ENCODE data around the gene THOP1.

THOP1 gene

DNA sequence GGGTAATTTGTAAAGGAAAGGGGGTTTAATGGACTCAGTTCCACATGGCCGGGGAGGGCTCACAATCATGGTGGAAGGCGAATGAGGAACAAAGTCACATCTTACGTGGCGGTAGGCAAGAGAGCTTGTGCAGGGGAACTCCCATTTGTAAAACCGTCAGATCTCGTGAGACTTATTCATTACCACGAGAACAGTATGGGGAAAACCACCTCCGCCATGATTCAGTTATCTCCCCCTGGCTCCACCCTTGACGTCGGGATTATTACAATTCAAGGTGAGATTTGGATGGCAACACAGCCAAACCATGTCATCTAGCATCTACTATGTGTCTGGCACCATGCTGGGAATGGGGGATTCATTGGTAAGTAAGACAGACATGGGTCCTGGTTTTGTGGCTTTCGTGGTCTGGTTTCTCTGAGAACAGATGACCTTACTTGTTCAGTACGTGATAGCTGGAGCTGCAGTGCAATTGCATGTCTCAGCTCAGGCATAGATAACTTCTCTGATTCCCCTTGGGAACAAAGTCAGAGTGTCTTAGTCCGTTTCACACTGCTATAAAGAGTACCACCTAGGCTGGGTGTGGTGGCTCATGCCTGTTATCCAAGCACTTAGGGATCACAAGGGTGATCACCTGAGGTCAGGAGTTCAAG is 42.7 kb downstream of the THOP1 start:
- H3K36me3 ChIP-seq (ENCODE audit: control insufficient read depth in 5 of 5, insufficient read depth in 5 of 5, low read length in 5 of 5): peaks cover 3 to 34% (median 27%) of the 10 kb centered on the region in 5 donors
- H3K27me3 ChIP-seq (ENCODE audit: control insufficient read depth in 5 of 5, insufficient read depth in 4 of 5, low read length in 5 of 5): no peaks in the 10 kb centered on the region
- H3K9ac ChIP-seq (ENCODE audit: low read length in 5 of 5): no peak overlapping the region
- no peaks in the 10 kb centered on the region for H3K4me1 ChIP-seq (ENCODE audit: control insufficient read depth in 5 of 5, insufficient read depth in 5 of 5, low read length in 5 of 5)
- H3K9me3 ChIP-seq (ENCODE audit: control insufficient read depth in 5 of 5, low read length in 5 of 5): peaks cover 0 to 15% (median 9%) of the 10 kb centered on the region in 5 donors
- no peak overlapping the region for H3K27ac ChIP-seq (ENCODE audit: low read depth, low read length)
- no peak overlapping the region for H3K4me3 ChIP-seq (ENCODE audit: low read depth in 1 of 5, low read length in 5 of 5)

DNA sequence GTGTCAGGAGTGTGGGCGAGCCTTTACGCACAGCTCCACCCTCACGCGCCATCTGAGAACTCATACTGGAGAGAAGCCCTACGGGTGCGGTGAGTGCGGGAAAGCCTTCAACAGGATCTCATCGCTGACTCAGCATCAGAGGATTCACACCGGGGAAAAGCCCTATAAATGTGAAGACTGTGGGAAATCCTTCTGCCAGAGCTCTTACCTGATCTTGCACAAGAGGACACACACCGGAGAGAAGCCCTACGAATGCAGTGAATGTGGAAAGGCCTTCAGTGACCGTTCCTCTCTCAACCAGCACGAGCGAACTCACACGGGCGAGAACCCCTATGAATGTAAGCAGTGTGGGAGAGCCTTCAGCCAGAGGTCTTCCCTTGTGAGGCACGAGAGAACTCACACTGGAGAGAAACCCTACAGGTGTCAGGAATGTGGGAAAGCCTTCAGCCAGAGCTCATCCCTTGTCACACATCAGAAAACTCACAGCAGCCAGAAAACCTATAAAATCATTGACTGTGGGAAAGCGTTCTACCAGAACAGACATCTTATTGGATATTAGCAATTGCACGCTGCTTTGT is 49.1 kb downstream of the THOP1 start:
- H3K27me3 ChIP-seq (ENCODE audit: control insufficient read depth in 5 of 5, insufficient read depth in 4 of 5, low read length in 5 of 5): peaks cover 0 to 6% (median 0%) of the 10 kb centered on the region in 5 donors
- H3K9me3 ChIP-seq (ENCODE audit: control insufficient read depth in 5 of 5, low read length in 5 of 5): peaks cover 20 to 55% (median 50%) of the 10 kb centered on the region in 5 donors
- no peak overlapping the region for H3K27ac ChIP-seq (ENCODE audit: low read depth, low read length)
- H3K4me3 ChIP-seq (ENCODE audit: low read depth in 1 of 5, low read length in 5 of 5): peak overlapping the region; percentile 5 to 58 (median 32)
- peaks cover 0 to 8% (median 0%) of the 10 kb centered on the region in 5 donors for H3K4me1 ChIP-seq (ENCODE audit: control insufficient read depth in 5 of 5, insufficient read depth in 5 of 5, low read length in 5 of 5)
- H3K9ac ChIP-seq (ENCODE audit: low read length in 5 of 5): peak overlapping the region in 1 of 5 donors; percentile 89
- peaks cover 9 to 30% (median 26%) of the 10 kb centered on the region in 5 donors for H3K36me3 ChIP-seq (ENCODE audit: control insufficient read depth in 5 of 5, insufficient read depth in 5 of 5, low read length in 5 of 5)

DNA sequence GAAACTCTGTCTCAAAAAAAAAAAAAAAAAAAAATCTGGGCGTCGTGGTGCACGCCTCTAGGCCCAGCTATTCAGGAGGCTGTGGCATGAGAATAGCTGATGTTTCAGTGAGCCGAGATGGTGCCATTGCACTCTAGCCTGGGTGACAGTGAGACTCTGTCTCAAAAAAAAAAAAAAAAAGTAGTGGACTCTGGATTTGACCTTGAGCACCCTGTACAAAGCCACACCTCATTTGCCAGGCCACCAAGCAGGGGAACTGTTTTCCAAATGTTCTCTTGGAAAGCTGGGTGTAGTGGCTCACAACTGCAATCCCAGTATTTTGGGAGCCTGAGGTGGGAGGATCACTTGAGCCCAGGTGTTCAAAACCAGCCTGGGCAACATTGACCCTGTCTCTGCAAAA is 52.1 kb downstream of the THOP1 start:
- Histone ChIP-seq H3K9me3 (ENCODE audit: control insufficient read depth in 5 of 5, low read length in 5 of 5) (peaks cover 20 to 50% (median 45%) of the 10 kb centered on the region in 5 donors), H3K4me3 (ENCODE audit: low read depth in 1 of 5, low read length in 5 of 5) (no peak overlapping the region), H3K4me1 (ENCODE audit: control insufficient read depth in 5 of 5, insufficient read depth in 5 of 5, low read length in 5 of 5) (peaks cover 5 to 13% (median 6%) of the 10 kb centered on the region in 5 donors), H3K27me3 (ENCODE audit: control insufficient read depth in 5 of 5, insufficient read depth in 4 of 5, low read length in 5 of 5) (peaks cover 0 to 6% (median 0%) of the 10 kb centered on the region in 5 donors), H3K36me3 (ENCODE audit: control insufficient read depth in 5 of 5, insufficient read depth in 5 of 5, low read length in 5 of 5) (peaks cover 9 to 27% (median 22%) of the 10 kb centered on the region in 5 donors), H3K27ac (ENCODE audit: low read depth, low read length) (no peak overlapping the region), H3K9ac (ENCODE audit: low read length in 5 of 5) (no peak overlapping the region)

DNA sequence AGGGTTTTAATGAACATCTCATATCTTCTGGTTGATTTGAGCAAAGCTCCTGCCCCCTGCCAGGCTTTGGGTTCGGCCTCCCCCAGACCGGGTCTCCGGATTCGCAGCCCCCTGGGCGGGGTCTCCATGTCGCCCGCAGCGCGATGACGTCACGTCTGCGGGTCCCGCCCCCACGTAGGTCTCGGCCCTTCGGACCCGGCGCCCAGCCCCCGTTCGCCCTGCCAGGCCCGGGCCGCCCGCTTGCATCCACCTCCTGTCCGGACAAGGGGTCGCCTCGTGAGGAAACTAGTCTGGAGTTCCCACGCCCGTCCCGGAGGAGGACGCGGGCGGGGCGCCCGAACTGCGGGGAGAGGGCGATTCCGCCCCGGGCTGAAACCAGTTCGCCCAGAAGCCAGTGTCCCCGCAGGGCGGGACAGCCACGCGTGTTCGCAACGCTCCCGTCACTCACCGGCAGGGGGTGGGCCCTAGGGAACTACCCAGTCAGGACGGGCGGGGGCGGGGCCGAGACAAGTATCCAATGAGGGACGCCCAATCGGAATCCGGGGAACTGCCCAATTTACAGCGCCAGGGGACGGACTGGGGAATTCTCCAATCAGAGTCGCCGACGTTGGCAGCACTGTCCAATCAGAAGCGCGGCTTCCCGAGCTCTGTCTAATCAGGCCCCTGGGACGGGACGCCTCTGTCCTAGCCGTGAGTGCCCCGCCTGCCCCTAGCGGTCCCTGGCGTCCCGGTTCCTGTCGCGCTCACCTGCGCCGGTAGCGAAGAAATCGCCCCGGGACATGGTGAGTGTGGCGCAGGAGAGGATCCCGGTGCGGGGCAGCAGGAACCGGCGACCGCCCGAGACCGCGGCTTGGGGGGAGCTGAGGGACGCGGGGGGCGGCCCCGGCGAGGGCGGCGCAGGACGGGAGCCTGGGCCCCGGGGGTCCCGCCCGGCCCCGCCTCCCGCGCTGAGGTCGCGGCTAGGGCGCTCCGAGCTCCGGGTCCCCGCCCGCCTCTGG is 55.8 kb downstream of the THOP1 start, which contains the start of gene ZNF555:
Gene ZNF555 (plus strand): TSS at position 682 of the 998 bp plus-strand sequence. CDS start 98 bp downstream, at position 780.
- no peaks in the 10 kb centered on the region for H3K27me3 ChIP-seq (ENCODE audit: control insufficient read depth in 5 of 5, insufficient read depth in 4 of 5, low read length in 5 of 5)
- H3K4me1 ChIP-seq (ENCODE audit: control insufficient read depth in 5 of 5, insufficient read depth in 5 of 5, low read length in 5 of 5): peaks cover 0 to 17% (median 7%) of the 10 kb centered on the region in 5 donors
- peaks cover 2 to 16% (median 12%) of the 10 kb centered on the region in 5 donors for H3K9me3 ChIP-seq (ENCODE audit: control insufficient read depth in 5 of 5, low read length in 5 of 5)
- peak within 1 kb of the TSS; percentile 90 for H3K27ac ChIP-seq (ENCODE audit: low read depth, low read length)
- H3K36me3 ChIP-seq (ENCODE audit: control insufficient read depth in 5 of 5, insufficient read depth in 5 of 5, low read length in 5 of 5): peaks cover 0 to 5% (median 0%) of the 10 kb centered on the region in 5 donors
- peak within 1 kb of the TSS; percentile 22 to 82 (median 74) for H3K9ac ChIP-seq (ENCODE audit: low read length in 5 of 5)
- peak within 1 kb of the TSS; percentile 74 to 90 (median 77) for H3K4me3 ChIP-seq (ENCODE audit: low read depth in 1 of 5, low read length in 5 of 5)

DNA sequence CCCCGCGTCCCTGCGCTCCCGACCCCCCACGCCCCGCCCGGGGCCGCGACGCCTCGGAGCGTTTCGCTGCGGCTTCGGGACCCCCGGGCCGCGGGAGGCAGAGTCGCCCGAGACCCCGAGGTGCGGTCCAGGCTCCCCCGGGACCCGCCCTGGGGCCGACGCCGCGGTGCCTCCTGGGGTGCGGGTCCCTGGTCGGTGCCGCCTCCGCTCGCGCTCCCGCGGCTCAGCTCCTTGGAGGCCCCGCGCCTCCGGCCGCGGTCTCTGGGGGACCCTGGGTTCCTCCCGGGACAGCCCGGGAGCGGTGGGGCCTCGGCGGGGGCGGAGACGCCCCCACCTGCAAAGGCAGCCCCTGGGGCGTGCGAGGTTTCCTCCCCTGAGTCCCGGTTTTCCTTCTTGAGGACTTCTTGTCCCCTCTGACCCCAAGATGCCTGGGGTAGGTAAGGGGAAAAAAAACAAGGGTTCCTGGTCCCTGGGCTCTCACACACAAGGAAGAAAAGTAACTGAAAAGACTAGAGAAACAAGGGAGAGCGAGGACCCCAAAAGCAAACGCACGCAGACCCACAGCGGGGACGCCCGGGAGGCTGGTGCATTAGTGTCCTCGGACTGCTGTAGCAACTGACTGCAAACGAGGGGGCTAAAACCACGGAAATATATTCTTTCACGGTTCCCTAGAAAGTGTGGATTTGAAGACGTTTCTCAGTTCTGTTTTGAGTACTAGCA is 56.7 kb downstream of the THOP1 start:
- peak overlapping the region; percentile 22 to 82 (median 60) for H3K9ac ChIP-seq (ENCODE audit: low read length in 5 of 5)
- no peak overlapping the region for H3K27ac ChIP-seq (ENCODE audit: low read depth, low read length)
- peak overlapping the region; percentile 64 to 90 (median 77) for H3K4me3 ChIP-seq (ENCODE audit: low read depth in 1 of 5, low read length in 5 of 5)
- H3K9me3 ChIP-seq (ENCODE audit: control insufficient read depth in 5 of 5, low read length in 5 of 5): peaks cover 0 to 14% (median 7%) of the 10 kb centered on the region in 5 donors
- H3K36me3 ChIP-seq (ENCODE audit: control insufficient read depth in 5 of 5, insufficient read depth in 5 of 5, low read length in 5 of 5): peaks cover 0 to 9% (median 0%) of the 10 kb centered on the region in 5 donors
- H3K4me1 ChIP-seq (ENCODE audit: control insufficient read depth in 5 of 5, insufficient read depth in 5 of 5, low read length in 5 of 5): peaks cover 0 to 17% (median 7%) of the 10 kb centered on the region in 5 donors
- H3K27me3 ChIP-seq (ENCODE audit: control insufficient read depth in 5 of 5, insufficient read depth in 4 of 5, low read length in 5 of 5): no peaks in the 10 kb centered on the region

DNA sequence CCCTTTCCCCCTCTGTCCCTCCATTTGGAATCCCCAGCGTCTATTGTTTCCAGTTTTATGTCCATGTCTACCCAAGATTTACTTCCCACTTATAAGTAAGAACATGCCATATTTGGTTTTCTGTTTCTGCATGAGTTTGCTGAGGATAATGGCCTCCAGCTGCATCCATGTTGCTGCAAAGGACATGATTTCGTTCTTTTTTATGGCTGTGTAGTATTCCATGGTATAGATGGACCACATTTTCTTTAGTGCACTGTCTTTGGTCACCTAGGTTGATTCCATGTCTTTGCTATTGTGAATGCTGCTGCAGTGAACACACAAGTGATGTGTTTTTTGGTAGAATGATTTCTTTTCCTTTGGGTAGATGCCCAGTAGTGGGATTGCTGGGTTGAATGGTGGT is 59.8 kb downstream of the THOP1 start:
- no peaks in the 10 kb centered on the region for H3K27me3 ChIP-seq (ENCODE audit: control insufficient read depth in 5 of 5, insufficient read depth in 4 of 5, low read length in 5 of 5)
- peaks cover 0 to 17% (median 7%) of the 10 kb centered on the region in 5 donors for H3K4me1 ChIP-seq (ENCODE audit: control insufficient read depth in 5 of 5, insufficient read depth in 5 of 5, low read length in 5 of 5)
- H3K4me3 ChIP-seq (ENCODE audit: low read depth in 1 of 5, low read length in 5 of 5): no peak overlapping the region
- no peak overlapping the region for H3K27ac ChIP-seq (ENCODE audit: low read depth, low read length)
- H3K9me3 ChIP-seq (ENCODE audit: control insufficient read depth in 5 of 5, low read length in 5 of 5): peaks cover 0 to 27% (median 20%) of the 10 kb centered on the region in 5 donors
- H3K36me3 ChIP-seq (ENCODE audit: control insufficient read depth in 5 of 5, insufficient read depth in 5 of 5, low read length in 5 of 5): peaks cover 0 to 9% (median 3%) of the 10 kb centered on the region in 5 donors
- no peak overlapping the region for H3K9ac ChIP-seq (ENCODE audit: low read length in 5 of 5)

- no peaks in the 10 kb centered on the region for H3K27me3 ChIP-seq (ENCODE audit: control insufficient read depth in 5 of 5, insufficient read depth in 4 of 5, low read length in 5 of 5)
- peaks cover 2 to 39% (median 28%) of the 10 kb centered on the region in 5 donors for H3K9me3 ChIP-seq (ENCODE audit: control insufficient read depth in 5 of 5, low read length in 5 of 5)
- no peak overlapping the region for H3K27ac ChIP-seq (ENCODE audit: low read depth, low read length)
- H3K4me1 ChIP-seq (ENCODE audit: control insufficient read depth in 5 of 5, insufficient read depth in 5 of 5, low read length in 5 of 5): peaks cover 0 to 11% (median 7%) of the 10 kb centered on the region in 5 donors
- no peak overlapping the region for H3K9ac ChIP-seq (ENCODE audit: low read length in 5 of 5)
- H3K4me3 ChIP-seq (ENCODE audit: low read depth in 1 of 5, low read length in 5 of 5): no peak overlapping the region
- H3K36me3 ChIP-seq (ENCODE audit: control insufficient read depth in 5 of 5, insufficient read depth in 5 of 5, low read length in 5 of 5): peaks cover 10 to 18% (median 14%) of the 10 kb centered on the region in 5 donors
Measured at GRCh38 chr19:2846180-2846894, 61.0 kb downstream of the THOP1 start.

DNA sequence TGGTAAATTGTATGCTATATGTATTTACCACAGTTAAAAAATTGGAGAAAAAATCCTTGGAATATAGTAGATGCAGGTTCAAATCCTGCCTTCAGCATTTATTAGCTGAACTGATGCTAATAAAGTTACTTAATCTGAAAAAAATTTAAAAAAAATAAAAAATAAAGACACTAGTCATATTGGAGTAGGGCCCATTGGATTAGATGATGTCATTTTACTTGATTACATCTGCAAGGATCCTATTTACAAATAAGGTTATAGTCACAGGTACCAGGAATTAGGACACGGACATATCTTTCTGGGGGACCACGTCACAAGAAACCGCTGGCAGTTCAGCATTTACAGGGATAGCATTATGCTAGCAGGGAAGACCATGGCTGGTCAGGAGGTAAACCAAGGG is 62.2 kb downstream of the THOP1 start:
- Histone ChIP-seq H3K36me3 (ENCODE audit: control insufficient read depth in 5 of 5, insufficient read depth in 5 of 5, low read length in 5 of 5) (peaks cover 22 to 30% (median 26%) of the 10 kb centered on the region in 5 donors), H3K9ac (ENCODE audit: low read length in 5 of 5) (no peak overlapping the region), H3K4me3 (ENCODE audit: low read depth in 1 of 5, low read length in 5 of 5) (no peak overlapping the region), H3K27me3 (ENCODE audit: control insufficient read depth in 5 of 5, insufficient read depth in 4 of 5, low read length in 5 of 5) (no peaks in the 10 kb centered on the region), H3K27ac (ENCODE audit: low read depth, low read length) (no peak overlapping the region), H3K9me3 (ENCODE audit: control insufficient read depth in 5 of 5, low read length in 5 of 5) (peaks cover 10 to 51% (median 40%) of the 10 kb centered on the region in 5 donors), H3K4me1 (ENCODE audit: control insufficient read depth in 5 of 5, insufficient read depth in 5 of 5, low read length in 5 of 5) (peaks cover 0 to 3% (median 1%) of the 10 kb centered on the region in 5 donors)

Data from subcutaneous abdominal adipose tissue (tissue), 5 donors.